Activated gamma-delta T cell (primary cell): Measurements from ENCODE around the gene SLC12A3.

Experiments used
- DNase-seq: peaks from one replicate; lab custom pipeline; 2025; lab: John Stamatoyannopoulos, UW

Gene SLC12A3

GRCh38 chr16:56847173-56847910 is 17.7 kb upstream of the SLC12A3 start:
- no peak for DNase-seq

- no peak for DNase-seq
Observed at GRCh38 chr16:56848029-56848936, 16.7 kb upstream of the SLC12A3 start.

GRCh38 chr16:56848955-56849689 is 15.9 kb upstream of the SLC12A3 start:
- DNase-seq = no peak

- DNase-seq = no peak
Observed at GRCh38 chr16:56849690-56850680, 15.0 kb upstream of the SLC12A3 start.

- DNase-seq = no peak
Observed at GRCh38 chr16:56851671-56852400, 13.2 kb upstream of the SLC12A3 start.

- no peak for DNase-seq
Observed at GRCh38 chr16:56852401-56852730, 12.6 kb upstream of the SLC12A3 start.

GRCh38 chr16:56852968-56853367 is 12.0 kb upstream of the SLC12A3 start:
- DNase-seq = no peak

- DNase-seq = no peak
Observed at GRCh38 chr16:56855201-56855600, 9.8 kb upstream of the SLC12A3 start.

- DNase-seq = no peak
Observed at GRCh38 chr16:56855946-56856345, 9.1 kb upstream of the SLC12A3 start.

GRCh38 chr16:56856876-56857447 is 8.0 kb upstream of the SLC12A3 start:
- no peak for DNase-seq

- DNase-seq = no peak
Observed at GRCh38 chr16:56858374-56858773, 6.6 kb upstream of the SLC12A3 start.

GRCh38 chr16:56859636-56860035 is 5.4 kb upstream of the SLC12A3 start:
- DNase-seq = no peak

- DNase-seq = no peak
Observed at GRCh38 chr16:56860226-56861020, 4.6 kb upstream of the SLC12A3 start.

GRCh38 chr16:56861092-56861610 is 3.9 kb upstream of the SLC12A3 start:
- no peak for DNase-seq

- DNase-seq = no peak
Observed at GRCh38 chr16:56861756-56862155, 3.3 kb upstream of the SLC12A3 start.

- DNase-seq = no peak
Observed at GRCh38 chr16:56862776-56863175, 2.2 kb upstream of the SLC12A3 start.

- DNase-seq = no peak
Observed at GRCh38 chr16:56865394-56866062, 521 bp downstream of the SLC12A3 start.

- no peak for DNase-seq
Observed at GRCh38 chr16:56866955-56867830, 2.2 kb downstream of the SLC12A3 start.
